T47D (cell line): ENCODE data around the gene SND1.

Experiments used
- DNase-seq, 2 experiments: peaks; one replicate each; pipeline versions ENCODE4 v3.0.0 to v3.0.0-alpha.2; 2011 to 2012; ENCODE audit warnings: low read depth in 1 of 2, low spot score in 1 of 2
- JUND ChIP-seq: IDR thresholded peaks from 2 replicates; pipeline ENCODE4 v1.6.1; 2012; ENCODE audit warnings: low read depth
- in situ Hi-C: cut with HindIII; loops from 2 replicates; pipeline ENCODE4 v1.10.0; 2016; ENCODE audit warnings: low sequenced_read_pairs, low pct_unique_long_range_greater_than_20kb

The SND1 gene

DNA sequence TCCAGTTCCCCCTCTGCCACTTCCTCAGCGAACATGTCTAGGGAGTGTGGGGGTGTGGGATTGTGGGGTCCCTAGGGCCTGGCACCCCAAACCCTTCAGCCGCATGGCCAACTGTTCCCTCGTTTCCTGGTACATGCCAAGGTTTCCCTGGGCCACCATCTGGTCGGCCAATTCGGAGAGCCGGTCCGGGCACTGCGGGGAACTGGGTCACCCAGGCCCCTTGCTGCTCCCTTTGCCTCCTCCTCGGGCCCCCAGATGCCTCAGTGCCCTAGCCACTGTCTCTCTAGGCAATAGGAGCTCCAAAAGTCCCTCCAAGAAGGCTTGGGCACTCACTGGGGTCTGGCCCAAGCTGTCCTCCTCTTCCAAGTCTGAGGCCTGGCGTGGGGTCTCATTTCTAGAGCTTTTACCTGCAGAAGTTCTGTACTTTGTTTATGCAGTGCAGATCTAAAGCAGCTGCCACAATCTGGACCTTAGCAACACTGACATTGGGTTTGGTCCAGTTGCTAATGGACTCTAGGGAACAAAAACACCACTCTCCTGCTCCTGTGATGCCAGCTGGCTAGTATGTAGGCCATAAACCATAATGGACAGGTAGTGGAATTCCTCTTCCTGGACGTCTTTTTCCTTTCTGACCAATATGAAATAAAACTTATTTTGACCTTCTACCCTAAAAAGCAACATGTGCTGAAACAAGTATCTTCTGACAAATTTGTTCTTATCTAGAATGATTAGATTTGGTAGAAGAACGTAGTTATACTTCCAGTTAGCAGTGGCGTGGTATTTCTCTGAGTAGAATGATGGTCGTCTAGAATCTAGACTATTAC is 206.3 kb downstream of the SND1 start:
- TF ChIP-seq JUND, result no peak
- in situ Hi-C loops, result no loop called here

GRCh38 chr7:127858915-127859189 is 206.9 kb downstream of the SND1 start:
- no peak for DNase-seq
- in situ Hi-C loops, result no loop called here
- no peak for TF ChIP-seq JUND

More for the DNA sequence above, 206.3 kb downstream of the SND1 start:
- no peak for DNase-seq

DNA sequence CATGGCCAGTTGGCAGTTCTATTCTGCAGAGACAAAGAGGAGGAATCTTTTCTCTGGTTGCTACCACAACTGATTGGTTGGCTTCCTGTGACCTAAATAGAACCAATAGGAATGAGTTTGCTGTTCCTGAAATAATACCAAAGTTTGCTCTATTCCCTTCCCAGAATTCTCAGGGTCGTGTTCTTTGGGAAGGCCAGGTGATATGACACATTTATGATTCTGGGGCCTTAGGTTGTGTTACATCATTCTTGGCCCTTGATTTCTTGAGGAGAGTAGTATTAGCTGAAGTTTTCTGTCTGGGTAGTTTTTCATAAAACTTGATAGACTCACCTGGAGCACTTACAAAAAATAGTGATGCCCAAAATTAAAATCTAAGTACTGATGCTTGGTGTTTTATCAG is 207.3 kb downstream of the SND1 start:
- in situ Hi-C loops, result no loop called here
- no peak for DNase-seq
- no peak for TF ChIP-seq JUND

GRCh38 chr7:127862525-127862924 is 210.5 kb downstream of the SND1 start:
- no peak for DNase-seq
- TF ChIP-seq JUND, result no peak
- in situ Hi-C loops, result no loop called here

GRCh38 chr7:127863082-127863481 is 211.1 kb downstream of the SND1 start:
- TF ChIP-seq JUND, result no peak
- DNase-seq, result no peak
- in situ Hi-C loops, result no loop called here

DNA sequence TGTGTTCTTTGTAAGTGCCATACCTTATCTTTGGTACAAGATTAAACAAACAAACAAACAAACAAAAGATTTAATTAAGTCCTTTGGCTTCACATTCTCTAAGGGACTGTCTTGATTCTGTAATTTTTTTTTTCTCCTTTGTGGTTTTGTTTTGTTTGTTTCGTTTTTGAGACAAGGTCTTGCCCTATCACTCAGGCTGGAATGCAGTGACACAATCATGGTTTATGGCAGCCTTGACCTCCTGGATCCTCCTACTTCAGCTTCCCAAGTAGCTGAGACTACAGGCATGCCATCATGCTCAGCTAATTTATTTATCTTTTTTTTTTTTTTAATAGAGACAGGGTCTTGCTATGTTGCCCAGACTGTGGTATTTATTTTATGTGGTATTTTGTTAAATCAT is 213.5 kb downstream of the SND1 start:
- no peak for TF ChIP-seq JUND
- in situ Hi-C loops, result no loop called here
- DNase-seq, result no peak

GRCh38 chr7:127870231-127870907 is 218.4 kb downstream of the SND1 start:
- in situ Hi-C loops, result no loop called here

DNA sequence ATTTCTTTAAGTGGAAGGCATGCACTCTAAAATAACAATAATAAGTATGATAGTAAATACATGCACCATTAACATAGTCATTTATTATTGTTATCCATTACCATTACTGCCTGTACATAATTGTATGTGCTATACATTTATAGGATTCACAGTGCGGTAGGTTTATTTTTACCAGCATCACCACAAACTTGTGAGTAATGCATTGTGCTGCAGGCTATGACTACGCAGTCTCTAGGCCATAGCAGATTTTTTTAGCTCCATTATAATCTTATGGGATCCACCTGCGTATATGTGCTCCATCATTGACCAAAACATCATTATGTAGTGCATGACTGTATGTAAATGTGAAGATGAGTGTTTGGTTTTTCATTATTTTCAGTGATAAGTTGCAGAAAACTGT is 219.2 kb downstream of the SND1 start:
- in situ Hi-C loops, result no loop called here
- DNase-seq, result no peak
- no peak for TF ChIP-seq JUND

More at GRCh38 chr7:127870231-127870907, 218.4 kb downstream of the SND1 start:
- no peak for TF ChIP-seq JUND
- no peak for DNase-seq

DNA sequence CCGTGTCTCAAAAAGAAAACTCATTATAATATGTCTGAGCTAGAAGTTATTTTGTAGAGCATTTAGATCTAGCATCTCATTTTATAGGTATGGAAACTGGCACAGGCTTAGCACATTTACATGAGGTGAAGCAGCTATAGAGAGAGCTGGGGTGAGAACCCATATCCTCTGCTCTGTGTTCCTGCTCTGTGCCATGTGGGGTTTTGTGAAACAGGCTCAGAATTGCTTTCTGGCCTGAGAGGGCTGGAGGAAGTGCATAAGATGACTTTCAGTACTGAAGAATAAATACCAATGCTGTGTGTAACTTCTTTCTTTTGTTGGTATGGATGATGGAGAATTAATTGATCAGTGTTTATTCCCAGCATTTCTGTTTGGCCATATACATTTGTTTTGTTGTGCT is 220.1 kb downstream of the SND1 start:
- TF ChIP-seq JUND, result no peak
- no peak for DNase-seq
- in situ Hi-C loops, result no loop called here

- in situ Hi-C loops, result no loop called here
- TF ChIP-seq JUND, result no peak
- no peak for DNase-seq
Measured at GRCh38 chr7:127873151-127873550, 221.2 kb downstream of the SND1 start.

- in situ Hi-C loops, result no loop called here
- no peak for TF ChIP-seq JUND
- DNase-seq, result no peak
Measured at GRCh38 chr7:127873715-127874636, 222.0 kb downstream of the SND1 start.

GRCh38 chr7:127874951-127875608 is 223.1 kb downstream of the SND1 start:
- no peak for DNase-seq
- TF ChIP-seq JUND, result no peak
- in situ Hi-C loops, result no loop called here
